Activated naive CD4-positive, alpha-beta T cell (primary cell): ENCODE data around the gene SMPD3.

ENCODE experiments used
- DNase-seq, 4 experiments: peaks; one replicate each; lab custom pipeline; 2025; lab: John Stamatoyannopoulos, UW

SMPD3 gene

GRCh38 chr16:68403177-68403576, 45.1 kb downstream of the SMPD3 start:
- DNase-seq: no peak

- DNase-seq: no peak
These were observed 45.6 kb downstream of the SMPD3 start for GRCh38 chr16:68402748-68403040.

- DNase-seq: no peak
These were observed 46.2 kb downstream of the SMPD3 start for GRCh38 chr16:68401871-68402747.

- DNase-seq: no peak
These were observed 47.3 kb downstream of the SMPD3 start for GRCh38 chr16:68400924-68401460.

- DNase-seq: no peak
These were observed 48.0 kb downstream of the SMPD3 start for GRCh38 chr16:68400083-68400923.

GRCh38 chr16:68399456-68399855, 48.9 kb downstream of the SMPD3 start:
- no peak for DNase-seq

GRCh38 chr16:68397710-68398201, 50.6 kb downstream of the SMPD3 start:
- DNase-seq: no peak

GRCh38 chr16:68396481-68396880, 51.8 kb downstream of the SMPD3 start:
- peak in 2 of 4 experiments; percentile 29 to 42 for DNase-seq

- DNase-seq: no peak
These were observed 52.5 kb downstream of the SMPD3 start for GRCh38 chr16:68395815-68396214.

GRCh38 chr16:68395167-68395786, 53.0 kb downstream of the SMPD3 start:
- DNase-seq: no peak

GRCh38 chr16:68393333-68393732, 55.0 kb downstream of the SMPD3 start:
- DNase-seq: no peak

- no peak for DNase-seq
These were observed 58.4 kb downstream of the SMPD3 start for GRCh38 chr16:68389750-68390371.

- no peak for DNase-seq
These were observed 59.3 kb downstream of the SMPD3 start for GRCh38 chr16:68389006-68389405.

GRCh38 chr16:68388124-68388523, 60.2 kb downstream of the SMPD3 start:
- DNase-seq: no peak

- DNase-seq: no peak
These were observed 61.0 kb downstream of the SMPD3 start for GRCh38 chr16:68387301-68387700.

- no peak for DNase-seq
These were observed 61.7 kb downstream of the SMPD3 start for GRCh38 chr16:68386628-68387027.

GRCh38 chr16:68385371-68385770, 62.9 kb downstream of the SMPD3 start:
- DNase-seq: no peak

- DNase-seq: no peak
These were observed 63.8 kb downstream of the SMPD3 start for GRCh38 chr16:68384288-68385161.

GRCh38 chr16:68383858-68384257, 64.5 kb downstream of the SMPD3 start:
- DNase-seq: no peak

- no peak for DNase-seq
These were observed 66.0 kb downstream of the SMPD3 start for GRCh38 chr16:68382296-68382718.

- DNase-seq: no peak
These were observed 67.0 kb downstream of the SMPD3 start for GRCh38 chr16:68381363-68381724.
